ENCODE data around the gene BABAM2. TPM values are rescaled to one million over a fixed set of nuclear protein-coding genes. Genes with fewer than 3 reads are reported as not detected.

Gene BABAM2
- total and polyA plus RNA-seq, 8 donors, result 27.1 to 49.2 (median 28.4) TPM

DNA sequence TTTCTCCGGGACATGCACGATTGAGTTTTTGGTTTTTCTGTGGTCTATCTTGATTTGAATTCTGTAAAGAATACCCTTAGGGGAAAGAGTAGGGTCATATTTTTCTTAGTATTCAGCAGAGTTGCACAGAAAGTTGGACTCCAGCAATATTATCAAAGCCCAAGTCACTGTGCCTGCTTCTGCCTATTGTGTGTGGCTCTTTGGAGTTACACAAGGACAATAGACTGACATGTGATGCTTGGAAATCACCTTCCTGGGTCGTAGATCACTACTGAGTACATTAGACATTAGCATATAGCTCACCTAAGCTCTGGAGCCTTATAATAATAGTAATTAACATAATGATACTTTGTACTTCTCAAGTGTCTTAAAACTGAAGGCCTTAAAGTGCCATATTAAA lies 263.3 kb downstream of the BABAM2 start:
- ATAC-seq, result no peak

DNA sequence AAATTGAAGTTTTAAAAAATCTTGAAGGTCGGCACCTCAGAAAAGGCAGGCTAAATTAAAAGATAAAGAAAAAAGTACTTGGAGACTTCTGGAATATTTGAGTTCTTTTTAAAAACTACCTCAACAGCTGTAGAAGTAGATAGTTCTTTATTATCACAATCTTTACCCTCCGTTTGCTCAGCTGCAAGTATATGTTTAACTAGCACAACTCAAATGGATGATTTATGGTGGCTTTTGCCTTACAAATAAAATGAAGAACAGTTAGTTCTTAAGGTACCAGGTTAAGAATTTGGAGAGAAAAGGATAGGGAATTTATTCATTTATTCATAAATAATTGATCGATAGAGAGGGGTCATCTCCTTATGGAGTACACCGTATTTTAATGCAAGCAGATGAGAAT lies 264.6 kb downstream of the BABAM2 start:
- H3K4me3 ChIP-seq, result no peak overlapping the region
- ATAC-seq (no peak), DNase-seq (no peak)
- TF ChIP-seq, protein P1, sequence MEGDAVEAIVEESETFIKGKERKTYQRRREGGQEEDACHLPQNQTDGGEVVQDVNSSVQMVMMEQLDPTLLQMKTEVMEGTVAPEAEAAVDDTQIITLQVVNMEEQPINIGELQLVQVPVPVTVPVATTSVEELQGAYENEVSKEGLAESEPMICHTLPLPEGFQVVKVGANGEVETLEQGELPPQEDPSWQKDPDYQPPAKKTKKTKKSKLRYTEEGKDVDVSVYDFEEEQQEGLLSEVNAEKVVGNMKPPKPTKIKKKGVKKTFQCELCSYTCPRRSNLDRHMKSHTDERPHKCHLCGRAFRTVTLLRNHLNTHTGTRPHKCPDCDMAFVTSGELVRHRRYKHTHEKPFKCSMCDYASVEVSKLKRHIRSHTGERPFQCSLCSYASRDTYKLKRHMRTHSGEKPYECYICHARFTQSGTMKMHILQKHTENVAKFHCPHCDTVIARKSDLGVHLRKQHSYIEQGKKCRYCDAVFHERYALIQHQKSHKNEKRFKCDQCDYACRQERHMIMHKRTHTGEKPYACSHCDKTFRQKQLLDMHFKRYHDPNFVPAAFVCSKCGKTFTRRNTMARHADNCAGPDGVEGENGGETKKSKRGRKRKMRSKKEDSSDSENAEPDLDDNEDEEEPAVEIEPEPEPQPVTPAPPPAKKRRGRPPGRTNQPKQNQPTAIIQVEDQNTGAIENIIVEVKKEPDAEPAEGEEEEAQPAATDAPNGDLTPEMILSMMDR (IDR thresholded peaks at IDR 0.05), result no peak
- peaks cover 0 to 20% of the 10 kb centered on the region in 2 donors for H3K9me3 ChIP-seq
- no peaks in the 10 kb centered on the region for H3K27me3 ChIP-seq
- no peaks in the 10 kb centered on the region for H3K4me1 ChIP-seq
- H3K36me3 ChIP-seq, result no peaks in the 10 kb centered on the region
- H3K27ac ChIP-seq, result no peak overlapping the region
- intact Hi-C loops (cut with DNase I), result no loop called here

More for the DNA sequence above, 263.3 kb downstream of the BABAM2 start:
- Histone ChIP-seq H3K4me1 (no peaks in the 10 kb centered on the region), H3K27ac (no peak overlapping the region), H3K27me3 (no peaks in the 10 kb centered on the region), H3K36me3 (no peaks in the 10 kb centered on the region), H3K4me3 (no peak overlapping the region), H3K9me3 (peaks cover 0 to 20% of the 10 kb centered on the region in 2 donors)
- DNase-seq, result no peak
- TF ChIP-seq, protein P1 (IDR thresholded peaks at IDR 0.05), result no peak
- intact Hi-C loops (cut with DNase I), result no loop called here

DNA sequence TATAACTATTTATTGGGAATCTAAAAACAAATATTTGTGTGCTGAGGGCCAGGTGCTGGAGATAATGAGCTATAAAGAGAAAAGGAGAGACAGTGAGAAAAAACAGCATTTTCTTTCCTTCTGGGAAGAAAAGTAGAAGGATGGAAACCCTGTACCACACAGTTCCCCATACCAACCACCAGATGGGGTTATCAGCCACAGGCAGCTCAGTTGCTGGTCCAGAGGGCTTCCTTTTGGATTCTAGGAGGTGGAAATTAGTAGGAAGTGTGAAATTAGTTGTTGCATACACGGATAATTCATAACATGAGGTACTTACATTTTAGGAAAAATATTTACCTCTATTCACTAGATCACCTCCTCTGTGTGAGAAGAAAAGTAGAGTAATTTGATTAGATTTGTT lies 265.1 kb downstream of the BABAM2 start:
- no peak for DNase-seq
- peaks cover 0 to 2% of the 10 kb centered on the region in 2 donors for H3K4me1 ChIP-seq
- no peak overlapping the region for H3K27ac ChIP-seq

DNA sequence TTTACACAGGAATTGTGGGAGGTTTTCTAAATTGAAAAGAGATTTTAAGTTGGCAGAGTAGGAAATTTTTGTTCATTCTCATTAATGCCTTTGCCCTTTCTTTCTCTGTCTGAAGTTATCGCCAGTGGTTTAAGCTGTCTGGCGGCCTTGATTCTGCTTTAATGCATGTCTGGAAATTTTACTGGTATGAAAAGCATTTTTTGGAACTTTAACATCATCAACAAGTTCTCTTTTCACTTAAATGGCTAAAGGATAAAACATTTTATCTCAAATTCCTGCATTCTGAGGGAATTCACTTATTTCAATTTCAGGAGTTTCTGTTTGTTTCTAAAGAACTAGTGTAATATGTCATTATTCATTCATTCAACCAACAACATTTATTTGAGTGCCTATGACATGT lies 268.3 kb downstream of the BABAM2 start:
- Histone ChIP-seq H3K36me3 (no peaks in the 10 kb centered on the region), H3K27me3 (no peaks in the 10 kb centered on the region), H3K9me3 (peaks cover 0 to 20% of the 10 kb centered on the region in 2 donors), H3K27ac (no peak overlapping the region), H3K4me3 (no peak overlapping the region), H3K4me1 (peaks cover 9 to 13% of the 10 kb centered on the region in 2 donors)
- intact Hi-C loops (cut with DNase I), result no loop called here
- TF ChIP-seq, protein P1 (IDR thresholded peaks at IDR 0.05), result no peak
- no peak for DNase-seq
- ATAC-seq, result no peak

More for the DNA sequence above, 265.1 kb downstream of the BABAM2 start:
- Histone ChIP-seq H3K9me3 (peaks cover 0 to 20% of the 10 kb centered on the region in 2 donors), H3K36me3 (no peaks in the 10 kb centered on the region), H3K4me3 (no peak overlapping the region), H3K27me3 (no peaks in the 10 kb centered on the region)
- ATAC-seq, result no peak
- TF ChIP-seq, protein P1 (IDR thresholded peaks at IDR 0.05), result peak; percentile 23 to 35
- intact Hi-C loops (cut with DNase I), result no loop called here

DNA sequence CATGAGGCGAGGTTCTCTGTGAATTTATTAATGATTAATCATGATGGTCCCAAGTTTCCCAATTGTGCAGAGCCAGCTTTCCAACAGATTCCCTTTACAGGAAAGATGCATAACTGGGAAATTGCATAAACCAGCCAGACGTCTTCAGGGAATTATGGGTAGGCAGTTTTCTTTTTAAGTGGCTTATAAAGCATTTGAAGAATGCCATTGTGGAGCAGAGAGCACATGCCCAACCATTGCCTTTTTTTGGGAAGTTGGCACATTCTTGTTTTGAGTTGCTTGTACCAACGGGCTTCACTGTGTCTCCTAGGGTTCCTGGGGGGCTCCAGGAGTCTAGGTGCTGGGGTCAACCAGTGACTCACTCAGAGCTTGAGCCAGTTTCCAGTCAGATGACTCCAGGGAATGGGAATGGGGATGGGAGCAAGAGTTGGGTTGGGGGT lies 270.5 kb downstream of the BABAM2 start:
- no peak overlapping the region for H3K4me3 ChIP-seq
- DNase-seq, result no peak
- peak; percentile 73 for ATAC-seq
- no peaks in the 10 kb centered on the region for H3K36me3 ChIP-seq
- no peak overlapping the region for H3K27ac ChIP-seq
- peaks cover 0 to 11% of the 10 kb centered on the region in 2 donors for H3K9me3 ChIP-seq
- TF ChIP-seq, protein P1 (IDR thresholded peaks at IDR 0.05), result no peak
- intact Hi-C loops (cut with DNase I), result no loop called here
- H3K4me1 ChIP-seq, result peaks cover 12 to 24% of the 10 kb centered on the region in 2 donors
- no peaks in the 10 kb centered on the region for H3K27me3 ChIP-seq

All from left lung (tissue), 10 donors.